Stimulated activated naive CD8-positive, alpha-beta T cell treated with anti-CD3 and anti-CD28 coated beads, Interleukin-15, Interleukin-2, amounts not matched to agents 100 ng/mL and 50 ng/mL, for 24 hours (primary cell): ENCODE results near the gene PGAP6.
"Not testable (repeated sequence)": the region's sequence is repeated elsewhere in the genome, so short reads cannot be mapped to it uniquely, and the experiment has no call there.

Experiments
- H3K27ac Mint-ChIP-seq: one replicate; pipeline ENCODE4 v1.8.0; 2021; ENCODE audit warnings: mild to moderate bottlenecking, mixed read lengths
- H3K27me3 Mint-ChIP-seq: one replicate; pipeline ENCODE4 v1.8.0; 2021; ENCODE audit warnings: mixed read lengths
- H3K36me3 Mint-ChIP-seq: one replicate; pipeline ENCODE4 v1.8.0; 2021; ENCODE audit warnings: low read depth, mixed read lengths
- H3K4me1 Mint-ChIP-seq: one replicate; pipeline ENCODE4 v1.8.0; 2021; ENCODE audit warnings: low read depth, mixed read lengths
- H3K4me3 Mint-ChIP-seq: one replicate; pipeline ENCODE4 v1.8.0; 2021; ENCODE audit warnings: mild to moderate bottlenecking, mixed read lengths
- H3K9me3 Mint-ChIP-seq: one replicate; pipeline ENCODE4 v1.8.0; 2021; ENCODE audit warnings: mixed read lengths

Gene PGAP6

DNA sequence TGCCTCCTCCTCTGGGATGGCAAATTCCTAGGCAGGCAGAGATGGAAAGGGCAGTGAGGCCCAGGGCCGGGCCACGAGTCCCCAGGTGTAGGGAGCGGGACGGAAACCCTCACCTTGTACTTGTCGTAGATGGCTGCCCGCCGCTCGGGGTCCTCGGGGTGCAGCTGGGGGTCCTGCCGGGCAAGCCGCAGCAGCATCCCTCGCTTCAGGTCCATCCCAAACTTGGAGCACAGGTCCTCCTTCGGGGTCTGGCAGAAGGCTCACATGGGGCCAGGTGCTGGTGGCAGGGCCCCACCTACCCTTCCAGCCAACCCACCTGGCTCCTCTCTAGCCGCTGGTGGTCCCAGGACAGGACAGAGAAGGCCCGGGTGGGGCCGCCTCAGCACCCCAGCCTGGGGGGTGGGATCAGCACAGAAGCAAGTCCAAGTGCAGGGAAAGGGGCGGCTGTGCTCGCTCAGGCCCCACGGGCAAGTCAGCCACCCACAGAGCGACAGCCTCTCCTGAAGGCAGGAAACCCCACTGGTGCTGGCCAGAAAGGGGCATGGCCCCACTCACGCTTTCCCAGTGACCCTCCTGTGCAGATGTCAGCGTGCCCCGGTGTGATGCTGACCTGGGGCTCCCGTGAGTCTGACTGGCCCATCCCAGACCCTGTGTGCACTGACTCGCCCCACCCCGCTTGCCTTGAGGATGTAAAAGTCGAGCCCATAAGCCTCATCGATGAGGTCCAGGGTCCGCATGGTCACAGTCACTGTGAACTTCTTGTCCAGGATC is 13.2 kb downstream of the PGAP6 start:
- Mint-ChIP-seq H3K9me3 (no peaks in the 10 kb centered on the region), H3K4me1 (peaks cover 10% of the 10 kb centered on the region), H3K27ac (no peak overlapping the region), H3K4me3 (no peak overlapping the region), H3K36me3 (peaks cover 8% of the 10 kb centered on the region), H3K27me3 (no peaks in the 10 kb centered on the region)

DNA sequence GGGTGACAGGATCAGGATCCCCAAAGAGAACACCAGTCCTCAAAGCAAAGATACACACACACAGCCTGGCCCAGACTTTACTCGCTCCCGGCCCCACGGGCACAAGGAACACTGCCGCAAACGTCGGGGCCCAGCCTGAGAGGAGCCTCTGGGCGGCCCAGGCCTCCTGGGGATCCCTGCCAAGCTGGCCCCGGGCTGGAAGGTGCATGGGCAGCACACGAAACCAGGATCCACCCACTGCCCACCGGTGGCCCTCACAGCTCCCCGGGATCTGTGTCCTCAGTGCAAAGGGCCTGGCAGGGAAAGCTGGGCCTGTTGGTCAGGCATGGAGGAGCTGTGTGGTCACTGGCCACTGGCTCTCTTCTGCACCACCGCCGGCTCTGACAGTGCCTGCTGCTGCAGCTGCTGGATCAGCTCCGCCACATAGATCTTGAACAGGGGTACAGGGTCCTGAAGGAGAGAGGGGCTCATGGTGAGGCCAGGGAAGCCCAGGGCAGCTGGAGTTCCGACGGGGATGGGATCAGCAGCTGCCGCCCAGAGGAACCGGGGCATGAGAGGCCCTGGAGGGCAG is 14.4 kb downstream of the PGAP6 start:
- H3K4me3 Mint-ChIP-seq = no peak overlapping the region
- no peaks in the 10 kb centered on the region for H3K27me3 Mint-ChIP-seq
- H3K4me1 Mint-ChIP-seq = peaks cover 10% of the 10 kb centered on the region
- no peaks in the 10 kb centered on the region for H3K9me3 Mint-ChIP-seq
- H3K36me3 Mint-ChIP-seq = peaks cover 8% of the 10 kb centered on the region
- H3K27ac Mint-ChIP-seq = no peak overlapping the region

DNA sequence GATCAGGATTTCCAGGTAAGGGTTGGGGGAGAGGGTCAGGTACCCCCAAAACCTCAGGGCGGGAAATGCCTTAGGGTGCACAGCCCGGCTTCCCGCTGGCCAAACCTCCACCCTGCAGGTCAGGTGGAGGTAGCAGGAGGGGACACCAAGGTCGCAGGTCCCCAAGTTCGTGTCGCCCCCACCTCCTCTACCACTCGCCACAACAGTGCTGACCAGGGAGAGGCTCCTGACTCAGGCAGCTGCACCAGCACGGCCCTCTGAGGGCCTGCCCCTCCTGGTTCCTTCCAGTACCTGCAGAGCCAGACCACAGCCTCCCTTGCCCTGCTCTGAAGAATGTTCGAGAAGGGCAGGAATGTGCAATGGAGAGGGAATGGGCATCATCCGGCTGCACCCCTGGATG is 15.3 kb downstream of the PGAP6 start:
- H3K27me3 Mint-ChIP-seq = no peaks in the 10 kb centered on the region
- H3K4me1 Mint-ChIP-seq = peaks cover 14% of the 10 kb centered on the region
- H3K36me3 Mint-ChIP-seq = peaks cover 8% of the 10 kb centered on the region
- no peaks in the 10 kb centered on the region for H3K9me3 Mint-ChIP-seq
- no peak overlapping the region for H3K27ac Mint-ChIP-seq
- no peak overlapping the region for H3K4me3 Mint-ChIP-seq

GRCh38 chr16:364595-365491 is 16.9 kb downstream of the PGAP6 start:
- Mint-ChIP-seq H3K36me3 (peaks cover 8% of the 10 kb centered on the region), H3K27me3 (no peaks in the 10 kb centered on the region), H3K4me3 (no peak overlapping the region), H3K9me3 (no peaks in the 10 kb centered on the region), H3K27ac (no peak overlapping the region), H3K4me1 (peaks cover 5% of the 10 kb centered on the region)

GRCh38 chr16:363766-364490 is 17.9 kb downstream of the PGAP6 start:
- Mint-ChIP-seq H3K27me3 (no peaks in the 10 kb centered on the region), H3K27ac (no peak overlapping the region), H3K36me3 (peaks cover 7% of the 10 kb centered on the region), H3K4me3 (no peak overlapping the region), H3K9me3 (no peaks in the 10 kb centered on the region), H3K4me1 (peaks cover 5% of the 10 kb centered on the region)

DNA sequence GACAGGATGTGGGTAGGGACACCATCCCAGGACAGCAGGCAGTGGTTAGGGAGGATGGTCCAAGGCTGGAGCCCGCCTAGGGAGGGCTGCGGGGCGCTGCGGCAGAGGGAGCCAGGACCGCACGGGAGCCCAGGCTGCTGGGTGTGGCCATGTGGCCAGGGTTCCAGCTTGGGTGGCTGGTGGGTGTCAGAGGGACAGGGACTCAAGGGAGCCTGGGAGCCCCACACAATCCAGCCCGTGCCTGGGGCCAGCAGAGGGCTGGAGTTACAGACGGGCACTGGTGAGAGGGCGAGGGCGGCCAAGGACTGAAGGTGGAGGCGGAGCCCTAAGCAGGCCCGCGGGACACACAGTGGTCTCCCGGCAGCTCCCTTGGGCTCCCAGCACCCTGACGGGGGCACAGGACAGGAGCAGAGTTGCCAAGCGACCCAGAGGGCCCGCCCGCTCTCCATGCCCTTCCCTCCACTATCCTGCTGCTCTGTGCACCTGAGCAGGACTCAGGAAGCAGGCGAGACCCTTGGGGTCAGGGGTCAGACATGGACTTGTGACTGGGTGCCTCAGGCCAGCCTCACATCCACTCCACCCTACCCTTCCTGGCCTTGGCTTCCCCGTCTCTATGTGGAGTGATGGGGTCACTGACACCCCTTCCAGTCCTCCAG is 18.5 kb downstream of the PGAP6 start:
- H3K27ac Mint-ChIP-seq = no peak overlapping the region
- H3K4me1 Mint-ChIP-seq = peaks cover 5% of the 10 kb centered on the region
- H3K27me3 Mint-ChIP-seq = no peaks in the 10 kb centered on the region
- no peaks in the 10 kb centered on the region for H3K9me3 Mint-ChIP-seq
- peaks cover 5% of the 10 kb centered on the region for H3K36me3 Mint-ChIP-seq
- H3K4me3 Mint-ChIP-seq = no peak overlapping the region

DNA sequence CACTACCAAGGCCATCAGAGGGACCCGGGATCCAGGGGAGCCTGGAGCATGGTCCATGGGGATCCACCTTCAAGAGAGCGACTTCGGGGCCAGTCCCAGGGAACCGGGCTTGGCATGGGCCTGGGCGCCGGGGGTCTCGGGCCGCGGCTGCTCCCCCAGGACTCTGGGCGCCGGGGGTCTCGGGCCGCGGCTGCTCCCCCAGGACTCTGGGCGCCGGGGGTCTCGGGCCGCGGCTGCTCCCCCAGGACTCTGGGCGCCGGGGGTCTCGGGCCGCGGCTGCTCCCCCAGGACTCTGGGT is 19.1 kb downstream of the PGAP6 start:
- not testable (repeated sequence) for H3K27ac Mint-ChIP-seq, H3K9me3 Mint-ChIP-seq, H3K4me1 Mint-ChIP-seq, H3K27me3 Mint-ChIP-seq, H3K4me3 Mint-ChIP-seq, H3K36me3 Mint-ChIP-seq

DNA sequence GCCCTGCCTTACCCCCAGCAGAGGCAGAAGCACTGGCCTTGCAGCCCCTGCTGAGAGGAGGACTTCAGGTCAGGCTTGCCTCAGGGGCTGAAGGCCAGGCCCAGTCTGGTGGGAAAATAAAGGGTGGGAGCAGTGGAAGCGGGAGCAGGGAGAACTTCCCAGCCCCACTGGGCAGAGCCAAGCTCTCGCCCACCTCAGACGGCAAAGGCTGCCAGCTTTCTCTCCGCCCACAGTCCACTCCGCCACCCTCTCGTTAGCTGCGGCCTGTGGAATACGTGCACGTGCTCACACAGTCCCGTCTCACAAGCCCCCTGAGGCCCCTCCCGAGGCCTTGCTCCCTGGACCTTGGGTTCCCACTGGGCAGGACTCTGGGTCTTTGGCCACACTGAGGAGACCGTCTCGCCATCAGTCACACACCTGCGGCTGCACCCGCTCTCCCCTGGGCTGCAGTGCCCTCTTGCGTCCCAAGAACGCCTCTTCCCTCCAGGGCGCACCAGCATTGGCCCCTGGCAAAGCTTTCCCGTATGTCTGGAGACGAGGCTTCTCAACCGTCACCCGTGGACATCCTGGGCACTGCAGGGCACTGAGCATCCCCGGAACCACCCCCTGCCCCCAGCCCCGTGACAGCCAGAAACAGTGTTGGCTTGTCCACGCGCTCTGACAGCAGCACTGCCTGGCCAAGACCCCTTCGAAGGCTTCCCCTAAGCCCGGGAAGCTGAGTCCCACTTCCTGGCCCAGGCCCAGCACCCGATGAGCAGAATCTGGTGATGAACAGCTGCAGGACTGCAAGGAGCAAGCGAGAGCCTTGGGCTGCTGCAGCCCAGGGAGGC is 19.7 kb downstream of the PGAP6 start:
- no peak overlapping the region for H3K27ac Mint-ChIP-seq
- H3K9me3 Mint-ChIP-seq = no peaks in the 10 kb centered on the region
- H3K36me3 Mint-ChIP-seq = peaks cover 2% of the 10 kb centered on the region
- H3K27me3 Mint-ChIP-seq = no peaks in the 10 kb centered on the region
- H3K4me1 Mint-ChIP-seq = peaks cover 5% of the 10 kb centered on the region
- H3K4me3 Mint-ChIP-seq = peak overlapping the region; percentile 47

DNA sequence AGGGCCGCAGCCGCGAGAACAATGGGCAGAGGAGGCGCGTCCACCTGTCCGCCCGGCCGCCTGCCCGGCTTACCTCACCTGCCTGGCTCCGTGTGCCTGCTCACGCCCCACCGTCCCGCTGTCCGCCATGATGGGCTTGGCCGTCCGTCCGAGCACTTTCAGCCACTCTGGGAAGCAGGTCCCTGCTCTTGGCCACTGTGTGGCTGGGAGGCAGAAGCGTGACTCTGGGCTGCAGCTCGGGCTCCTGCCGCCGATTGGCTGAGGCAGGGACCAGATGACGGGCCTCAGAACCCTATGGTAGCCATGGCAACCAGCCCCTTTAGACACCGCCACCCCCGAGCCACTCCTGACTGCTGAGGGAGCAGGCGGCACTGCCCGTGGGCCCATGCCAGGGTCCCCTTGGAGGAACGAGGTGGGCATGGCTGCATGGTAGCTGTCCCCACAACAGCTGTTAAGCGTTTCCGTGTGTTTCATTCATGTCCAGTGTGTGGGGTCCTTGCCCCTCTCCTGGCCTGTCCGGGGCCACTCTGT is 20.4 kb downstream of the PGAP6 start:
- Mint-ChIP-seq H3K4me1 (peaks cover 5% of the 10 kb centered on the region), H3K36me3 (no peaks in the 10 kb centered on the region), H3K4me3 (no peak overlapping the region), H3K27ac (no peak overlapping the region), H3K27me3 (no peaks in the 10 kb centered on the region), H3K9me3 (no peaks in the 10 kb centered on the region)

GRCh38 chr16:360698-361336 is 21.0 kb downstream of the PGAP6 start:
- Mint-ChIP-seq H3K27ac (no peak overlapping the region), H3K4me1 (peaks cover 5% of the 10 kb centered on the region), H3K36me3 (no peaks in the 10 kb centered on the region)

GRCh38 chr16:359871-360697 is 21.7 kb downstream of the PGAP6 start:
- no peaks in the 10 kb centered on the region for H3K27me3 Mint-ChIP-seq
- H3K36me3 Mint-ChIP-seq = no peaks in the 10 kb centered on the region
- H3K4me1 Mint-ChIP-seq = peaks cover 11% of the 10 kb centered on the region
- no peak overlapping the region for H3K27ac Mint-ChIP-seq
- H3K9me3 Mint-ChIP-seq = no peaks in the 10 kb centered on the region
- H3K4me3 Mint-ChIP-seq = no peak overlapping the region

More at GRCh38 chr16:360698-361336, 21.0 kb downstream of the PGAP6 start:
- Mint-ChIP-seq H3K27me3 (no peaks in the 10 kb centered on the region), H3K4me3 (no peak overlapping the region), H3K9me3 (no peaks in the 10 kb centered on the region)

DNA sequence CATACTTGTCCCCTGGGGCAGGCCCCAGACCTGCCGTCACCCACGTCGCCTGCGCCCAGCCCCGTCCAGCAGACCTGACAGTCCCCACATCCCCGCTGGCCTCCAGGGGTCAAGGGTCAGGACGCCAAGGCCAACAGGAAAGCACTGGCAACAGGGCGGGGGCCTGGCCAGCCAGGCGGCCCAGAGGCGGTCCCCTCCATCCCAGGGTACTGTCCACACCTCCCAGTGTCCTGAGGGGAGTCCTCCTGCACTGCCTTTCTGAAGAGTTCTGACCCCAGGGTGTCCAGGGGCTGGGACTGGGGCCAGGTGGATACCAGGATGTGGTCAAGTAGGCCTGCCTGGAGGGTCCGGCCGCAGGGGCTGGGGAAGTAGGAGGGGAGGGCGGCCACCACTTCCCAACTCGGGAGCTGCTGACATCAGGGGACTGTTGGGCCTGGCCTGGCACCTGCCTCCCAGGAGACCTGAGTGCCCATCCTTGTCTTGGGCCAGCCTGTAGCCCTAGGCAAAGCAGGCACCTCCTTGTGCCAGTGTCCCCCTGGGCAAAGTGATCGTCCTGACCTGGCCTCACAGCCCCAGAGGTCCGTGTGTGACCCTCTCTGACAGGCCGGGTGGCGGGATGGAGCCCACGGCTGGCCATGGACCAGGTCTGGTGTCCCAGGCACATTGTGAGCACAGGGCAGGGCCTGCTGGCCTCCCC is 22.6 kb downstream of the PGAP6 start:
- Mint-ChIP-seq H3K9me3 (no peaks in the 10 kb centered on the region), H3K4me1 (peaks cover 18% of the 10 kb centered on the region), H3K36me3 (no peaks in the 10 kb centered on the region), H3K27me3 (no peaks in the 10 kb centered on the region), H3K27ac (no peak overlapping the region), H3K4me3 (no peak overlapping the region)
